Nephron (organoid): ENCODE data around the gene ADGRL3.
A peak's percentile ranks its signal among the peaks of the same experiment; 100 is the strongest.

Experiments
- H3K27ac Mint-ChIP-seq, 3 experiments: 2 replicates each; pipeline ENCODE4 v1.8.0; 2020; ENCODE audit warnings: mixed read lengths in 3 of 3, mild to moderate bottlenecking in 2 of 3, moderate library complexity in 1 of 3
- H3K27me3 Mint-ChIP-seq: 2 replicates; pipeline ENCODE4 v1.8.0; 2021; ENCODE audit warnings: low read depth, mild to moderate bottlenecking, moderate library complexity, mixed read lengths
- H3K36me3 Mint-ChIP-seq: 2 replicates; pipeline ENCODE4 v1.8.0; 2020; ENCODE audit warnings: low read depth, mixed read lengths
- H3K4me1 Mint-ChIP-seq: 2 replicates; pipeline ENCODE4 v1.8.0; 2020; ENCODE audit warnings: mixed read lengths
- H3K4me3 Mint-ChIP-seq, 3 experiments: 2 replicates each; pipeline ENCODE4 v1.8.0; 2020; ENCODE audit warnings: mild to moderate bottlenecking in 3 of 3, mixed read lengths in 3 of 3, moderate library complexity in 2 of 3
- H3K9me3 Mint-ChIP-seq: 2 replicates; pipeline ENCODE4 v1.8.0; 2020; ENCODE audit warnings: mixed read lengths
- TF ChIP-seq, protein P1 (sequence below), 3 experiments: fragments of 200-600 bp; sonication (generic); IDR thresholded peaks; one replicate each; pipeline ENCODE4 v1.5.0; 2021; ENCODE audit warnings: antibody characterized with exemption in 3 of 3; ENCODE audit not compliant: unreplicated experiment in 3 of 3

ADGRL3 gene

DNA sequence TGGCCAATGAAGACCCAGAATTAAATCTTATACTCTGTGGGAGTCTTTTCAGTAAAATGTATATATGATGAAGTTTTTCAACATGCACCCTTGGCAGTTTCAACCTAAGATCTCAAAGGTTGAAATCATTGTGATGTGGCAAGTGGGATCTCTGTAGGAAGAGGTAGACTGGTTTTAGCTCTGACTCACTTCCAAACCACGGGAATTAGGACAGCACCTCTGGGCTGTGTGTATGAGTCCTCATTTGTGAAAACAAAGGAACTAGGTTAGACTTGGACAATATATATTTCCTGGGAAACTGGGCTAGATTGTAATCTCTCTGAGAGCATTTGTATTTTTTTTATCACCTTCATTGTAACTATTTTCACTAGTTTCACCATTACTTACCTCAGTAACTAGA is 333.0 kb downstream of the ADGRL3 start:
- Mint-ChIP-seq H3K4me1 (peaks cover 18% of the 10 kb centered on the region), H3K27me3 (no peaks in the 10 kb centered on the region), H3K36me3 (peaks cover 32% of the 10 kb centered on the region)

GRCh38 chr4:61540944-61541343 is 340.8 kb downstream of the ADGRL3 start:
- peak overlapping the region in 1 of 3 experiments; percentile 24 for H3K27ac Mint-ChIP-seq
- TF ChIP-seq, protein P1, sequence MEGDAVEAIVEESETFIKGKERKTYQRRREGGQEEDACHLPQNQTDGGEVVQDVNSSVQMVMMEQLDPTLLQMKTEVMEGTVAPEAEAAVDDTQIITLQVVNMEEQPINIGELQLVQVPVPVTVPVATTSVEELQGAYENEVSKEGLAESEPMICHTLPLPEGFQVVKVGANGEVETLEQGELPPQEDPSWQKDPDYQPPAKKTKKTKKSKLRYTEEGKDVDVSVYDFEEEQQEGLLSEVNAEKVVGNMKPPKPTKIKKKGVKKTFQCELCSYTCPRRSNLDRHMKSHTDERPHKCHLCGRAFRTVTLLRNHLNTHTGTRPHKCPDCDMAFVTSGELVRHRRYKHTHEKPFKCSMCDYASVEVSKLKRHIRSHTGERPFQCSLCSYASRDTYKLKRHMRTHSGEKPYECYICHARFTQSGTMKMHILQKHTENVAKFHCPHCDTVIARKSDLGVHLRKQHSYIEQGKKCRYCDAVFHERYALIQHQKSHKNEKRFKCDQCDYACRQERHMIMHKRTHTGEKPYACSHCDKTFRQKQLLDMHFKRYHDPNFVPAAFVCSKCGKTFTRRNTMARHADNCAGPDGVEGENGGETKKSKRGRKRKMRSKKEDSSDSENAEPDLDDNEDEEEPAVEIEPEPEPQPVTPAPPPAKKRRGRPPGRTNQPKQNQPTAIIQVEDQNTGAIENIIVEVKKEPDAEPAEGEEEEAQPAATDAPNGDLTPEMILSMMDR (IDR thresholded peaks at IDR 0.05; ENCODE audit: unreplicated experiment in 3 of 3) = no peak
- no peaks in the 10 kb centered on the region for H3K27me3 Mint-ChIP-seq
- H3K4me3 Mint-ChIP-seq = no peak overlapping the region
- H3K4me1 Mint-ChIP-seq = peaks cover 2% of the 10 kb centered on the region
- peaks cover 19% of the 10 kb centered on the region for H3K36me3 Mint-ChIP-seq
- peaks cover 11% of the 10 kb centered on the region for H3K9me3 Mint-ChIP-seq

More for the DNA sequence above, 333.0 kb downstream of the ADGRL3 start:
- TF ChIP-seq, protein P1 (IDR thresholded peaks at IDR 0.05; ENCODE audit: unreplicated experiment in 3 of 3) = no peak
- H3K4me3 Mint-ChIP-seq = no peak overlapping the region
- H3K27ac Mint-ChIP-seq = peak overlapping the region in 2 of 3 experiments; percentile 34 to 58
- peaks cover 26% of the 10 kb centered on the region for H3K9me3 Mint-ChIP-seq

- no peaks in the 10 kb centered on the region for H3K27me3 Mint-ChIP-seq
These were observed 341.3 kb downstream of the ADGRL3 start for GRCh38 chr4:61541459-61541858.

DNA sequence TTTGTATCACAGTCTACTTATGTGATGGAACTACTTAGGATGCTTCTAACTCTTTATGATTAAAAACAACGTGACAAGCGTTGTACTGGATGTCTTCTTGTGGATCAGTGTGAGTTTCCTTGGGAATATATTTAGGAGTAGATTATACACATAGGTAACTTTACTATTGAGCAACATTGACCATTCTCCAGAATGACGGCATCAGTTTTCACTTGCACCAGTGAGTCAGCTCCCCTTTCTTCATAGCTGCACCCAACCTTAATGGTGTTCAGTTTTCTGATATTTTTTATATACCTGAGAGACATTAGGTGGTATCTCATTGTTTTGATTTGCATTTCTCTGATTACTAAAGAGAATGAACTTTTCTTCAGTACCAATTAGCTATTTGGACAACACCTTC is 343.9 kb downstream of the ADGRL3 start:
- TF ChIP-seq, protein P1 (IDR thresholded peaks at IDR 0.05; ENCODE audit: unreplicated experiment in 3 of 3) = no peak
- Mint-ChIP-seq H3K4me3 (no peak overlapping the region), H3K27ac (no peak overlapping the region), H3K27me3 (no peaks in the 10 kb centered on the region), H3K36me3 (peaks cover 3% of the 10 kb centered on the region), H3K9me3 (peaks cover 2% of the 10 kb centered on the region), H3K4me1 (peaks cover 4% of the 10 kb centered on the region)

More at GRCh38 chr4:61541459-61541858, 341.3 kb downstream of the ADGRL3 start:
- Mint-ChIP-seq H3K4me3 (no peak overlapping the region), H3K27ac (no peak overlapping the region), H3K9me3 (peaks cover 7% of the 10 kb centered on the region), H3K4me1 (peaks cover 4% of the 10 kb centered on the region), H3K36me3 (peaks cover 14% of the 10 kb centered on the region)
- TF ChIP-seq, protein P1 (IDR thresholded peaks at IDR 0.05; ENCODE audit: unreplicated experiment in 3 of 3) = no peak

GRCh38 chr4:61545902-61546480 is 345.9 kb downstream of the ADGRL3 start:
- TF ChIP-seq, protein P1 (IDR thresholded peaks at IDR 0.05; ENCODE audit: unreplicated experiment in 3 of 3) = no peak
- H3K36me3 Mint-ChIP-seq = peaks cover 3% of the 10 kb centered on the region
- no peak overlapping the region for H3K27ac Mint-ChIP-seq
- peaks cover 4% of the 10 kb centered on the region for H3K4me1 Mint-ChIP-seq
- H3K27me3 Mint-ChIP-seq = no peaks in the 10 kb centered on the region
- peaks cover 2% of the 10 kb centered on the region for H3K9me3 Mint-ChIP-seq
- H3K4me3 Mint-ChIP-seq = no peak overlapping the region

DNA sequence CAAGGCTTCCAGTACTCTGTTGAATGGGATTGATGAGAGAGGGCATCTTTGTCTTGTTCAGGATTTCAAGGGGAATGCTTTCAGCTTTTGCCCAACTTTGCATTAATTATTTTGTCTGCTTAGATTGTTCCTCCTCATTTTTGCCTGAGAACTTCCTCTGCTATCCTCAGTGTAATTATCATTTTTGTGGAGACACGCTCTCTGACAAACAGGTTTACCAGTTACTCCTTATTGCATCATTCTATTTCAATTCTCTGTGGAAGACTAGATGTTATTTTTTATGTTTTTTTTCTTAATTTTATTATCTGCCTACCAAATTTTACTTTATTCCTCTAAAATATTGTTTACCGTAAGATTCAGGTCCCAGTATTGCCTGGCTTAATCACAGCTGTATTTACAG is 349.2 kb downstream of the ADGRL3 start:
- Mint-ChIP-seq H3K27ac (no peak overlapping the region), H3K4me3 (no peak overlapping the region), H3K9me3 (peaks cover 2% of the 10 kb centered on the region), H3K27me3 (no peaks in the 10 kb centered on the region), H3K4me1 (peaks cover 4% of the 10 kb centered on the region), H3K36me3 (peaks cover 3% of the 10 kb centered on the region)
- TF ChIP-seq, protein P1 (IDR thresholded peaks at IDR 0.05; ENCODE audit: unreplicated experiment in 3 of 3) = no peak
